MM.1S (cell line): Measurements from ENCODE around the gene GLRA1.

Experiments used
- EZH2 ChIP-seq: fragments of 300-600 bp; sonication (generic); optimal IDR thresholded peaks from 2 replicates; pipeline ENCODE3; 2017; ENCODE audit warnings: low read depth, mild to moderate bottlenecking, antibody characterized with exemption, low read length, mixed read lengths
- EZH2phosphoT487 ChIP-seq: fragments of 300-600 bp; sonication (generic); IDR thresholded peaks from 2 replicates; pipeline ENCODE4 v1.6.1; 2018; ENCODE audit warnings: antibody characterized with exemption, low read length
- TF ChIP-seq, protein P1 (sequence below): fragments of 300-600 bp; sonication (generic); IDR thresholded peaks from 2 replicates; pipeline ENCODE4 v1.5.1; 2016; ENCODE audit warnings: antibody characterized with exemption, low read length, mixed read lengths

GRCh38 chr5:151958111-151958510 is 33.5 kb upstream of the GLRA1 start:
- TF ChIP-seq, protein P1, sequence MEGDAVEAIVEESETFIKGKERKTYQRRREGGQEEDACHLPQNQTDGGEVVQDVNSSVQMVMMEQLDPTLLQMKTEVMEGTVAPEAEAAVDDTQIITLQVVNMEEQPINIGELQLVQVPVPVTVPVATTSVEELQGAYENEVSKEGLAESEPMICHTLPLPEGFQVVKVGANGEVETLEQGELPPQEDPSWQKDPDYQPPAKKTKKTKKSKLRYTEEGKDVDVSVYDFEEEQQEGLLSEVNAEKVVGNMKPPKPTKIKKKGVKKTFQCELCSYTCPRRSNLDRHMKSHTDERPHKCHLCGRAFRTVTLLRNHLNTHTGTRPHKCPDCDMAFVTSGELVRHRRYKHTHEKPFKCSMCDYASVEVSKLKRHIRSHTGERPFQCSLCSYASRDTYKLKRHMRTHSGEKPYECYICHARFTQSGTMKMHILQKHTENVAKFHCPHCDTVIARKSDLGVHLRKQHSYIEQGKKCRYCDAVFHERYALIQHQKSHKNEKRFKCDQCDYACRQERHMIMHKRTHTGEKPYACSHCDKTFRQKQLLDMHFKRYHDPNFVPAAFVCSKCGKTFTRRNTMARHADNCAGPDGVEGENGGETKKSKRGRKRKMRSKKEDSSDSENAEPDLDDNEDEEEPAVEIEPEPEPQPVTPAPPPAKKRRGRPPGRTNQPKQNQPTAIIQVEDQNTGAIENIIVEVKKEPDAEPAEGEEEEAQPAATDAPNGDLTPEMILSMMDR = no peak
- TF ChIP-seq EZH2 (no peak), EZH2phosphoT487 (no peak)
